Astrocyte (in vitro differentiated cells and primary cell): ENCODE data around the gene FHIT. TPM values are rescaled to one million over a fixed set of nuclear protein-coding genes. Genes with fewer than 3 reads are reported as not detected.
A peak's percentile ranks its signal among the peaks of the same experiment; 100 is the strongest.

Source experiments
- DNase-seq: peaks from one replicate; pipeline ENCODE4 v3.0.0-alpha.2; 2010; ENCODE audit warnings: low read depth
- FAIRE-seq: peaks from 2 replicates; lab custom pipeline; 2011; peaks lifted over from hg19 to GRCh38; lab: Jason Lieb, UNC
- H2AFZ ChIP-seq: 2 replicates; pipeline ENCODE4 v1.6.0; 2012; ENCODE audit warnings: low read depth, low read length, inconsistent platforms
- H3K27ac ChIP-seq: 2 replicates; pipeline ENCODE4 v1.5.1; 2011; ENCODE audit warnings: low read depth, low read length, inconsistent platforms
- H3K27me3 ChIP-seq: 2 replicates; pipeline ENCODE4 v1.6.0; 2011; ENCODE audit warnings: low read length, inconsistent platforms; ENCODE audit not compliant: insufficient read depth
- H3K36me3 ChIP-seq: 2 replicates; pipeline ENCODE4 v1.5.1; 2011; ENCODE audit warnings: low read length, inconsistent platforms; ENCODE audit not compliant: insufficient read depth
- H3K4me1 ChIP-seq: 2 replicates; pipeline ENCODE4 v1.5.1; 2011; ENCODE audit warnings: low read length, inconsistent platforms; ENCODE audit not compliant: insufficient read depth
- H3K4me2 ChIP-seq: 2 replicates; pipeline ENCODE4 v1.6.0; 2012; ENCODE audit warnings: low read length, inconsistent platforms
- H3K4me3 ChIP-seq: 2 replicates; pipeline ENCODE4 v1.5.1; 2011; ENCODE audit warnings: low read depth, mild to moderate bottlenecking, low read length, inconsistent platforms; ENCODE audit not compliant: insufficient read depth
- H3K79me2 ChIP-seq: 2 replicates; pipeline ENCODE4 v1.6.0; 2012; ENCODE audit warnings: mild to moderate bottlenecking, low read length, inconsistent platforms; ENCODE audit not compliant: insufficient read depth
- H3K9ac ChIP-seq: 2 replicates; pipeline ENCODE4 v1.6.0; 2012; ENCODE audit warnings: mild to moderate bottlenecking, low read length, inconsistent platforms
- H3K9me3 ChIP-seq: 2 replicates; pipeline ENCODE4 v1.5.1; 2012; ENCODE audit warnings: low read depth, mild to moderate bottlenecking, low read length, inconsistent platforms; ENCODE audit not compliant: insufficient read depth
- H4K20me1 ChIP-seq: 2 replicates; pipeline ENCODE4 v1.6.0; 2012; ENCODE audit warnings: low read length, inconsistent platforms; ENCODE audit not compliant: insufficient read depth
- H3K27ac Mint-ChIP-seq: one replicate; pipeline ENCODE4 v1.8.0; 2021; ENCODE audit warnings: mild to moderate bottlenecking, mixed read lengths; ENCODE audit not compliant: unreplicated experiment
- H3K27me3 Mint-ChIP-seq: one replicate; pipeline ENCODE4 v1.8.0; 2021; ENCODE audit warnings: low read depth, mixed read lengths; ENCODE audit not compliant: unreplicated experiment
- H3K36me3 Mint-ChIP-seq: one replicate; pipeline ENCODE4 v1.8.0; 2021; ENCODE audit warnings: low read depth, mixed read lengths; ENCODE audit not compliant: unreplicated experiment
- H3K4me1 Mint-ChIP-seq: one replicate; pipeline ENCODE4 v1.8.0; 2021; ENCODE audit warnings: low read depth, mixed read lengths; ENCODE audit not compliant: unreplicated experiment
- H3K4me3 Mint-ChIP-seq: one replicate; pipeline ENCODE4 v1.8.0; 2021; ENCODE audit warnings: mild to moderate bottlenecking, moderate library complexity, mixed read lengths; ENCODE audit not compliant: unreplicated experiment
- H3K9me3 Mint-ChIP-seq: one replicate; pipeline ENCODE4 v1.8.0; 2021; ENCODE audit warnings: mild to moderate bottlenecking, mixed read lengths; ENCODE audit not compliant: unreplicated experiment
- EZH2 ChIP-seq: IDR thresholded peaks from 2 replicates; pipeline ENCODE4 v1.6.1; 2012; ENCODE audit warnings: mild to moderate bottlenecking, low read length, inconsistent platforms; ENCODE audit not compliant: insufficient read depth
- total RNA-seq: library from RNA; stranded (reverse); gene quantifications from 2 replicates; pipeline ENCODE4 v1.2.1, GENCODE V29; 2021
- TF ChIP-seq, protein P1 (sequence below): IDR thresholded peaks from 2 replicates; pipeline ENCODE4 v1.5.1; 2011; ENCODE audit warnings: low read depth, mild to moderate bottlenecking, inconsistent platforms, low read length, moderate library complexity; ENCODE audit not compliant: insufficient read depth

FHIT gene
- total RNA-seq, 1 donor from 2014 or later, result 6.7 TPM

DNA sequence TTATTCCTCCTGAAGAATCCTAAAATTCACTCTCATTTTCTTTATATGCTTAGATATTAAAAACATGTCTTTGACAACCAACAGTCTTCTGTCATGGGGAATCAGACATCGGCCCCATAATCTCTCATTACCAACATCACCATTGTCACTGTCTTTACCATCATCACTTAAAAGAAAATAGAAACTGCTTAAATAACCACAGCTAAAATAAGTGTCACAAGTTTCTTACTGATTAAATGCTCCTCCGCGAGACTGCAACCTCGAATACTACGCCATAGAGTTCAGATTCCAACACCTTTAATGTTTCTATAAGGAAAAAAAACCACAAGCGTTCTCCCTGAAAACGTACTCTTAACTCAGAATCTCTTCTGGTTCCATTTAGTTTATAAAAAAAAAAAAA, 1223.9 kb downstream of the FHIT start:
- Mint-ChIP-seq H3K27ac (no peak overlapping the region), H3K4me1 (peaks cover 15% of the 10 kb centered on the region), H3K27me3 (no peaks in the 10 kb centered on the region), H3K36me3 (no peaks in the 10 kb centered on the region), H3K9me3 (no peaks in the 10 kb centered on the region), H3K4me3 (no peak overlapping the region)
- no peak overlapping the region for H3K27ac ChIP-seq
- H3K36me3 ChIP-seq, result no peaks in the 10 kb centered on the region
- H4K20me1 ChIP-seq, result no peaks in the 10 kb centered on the region
- TF ChIP-seq, protein P1, sequence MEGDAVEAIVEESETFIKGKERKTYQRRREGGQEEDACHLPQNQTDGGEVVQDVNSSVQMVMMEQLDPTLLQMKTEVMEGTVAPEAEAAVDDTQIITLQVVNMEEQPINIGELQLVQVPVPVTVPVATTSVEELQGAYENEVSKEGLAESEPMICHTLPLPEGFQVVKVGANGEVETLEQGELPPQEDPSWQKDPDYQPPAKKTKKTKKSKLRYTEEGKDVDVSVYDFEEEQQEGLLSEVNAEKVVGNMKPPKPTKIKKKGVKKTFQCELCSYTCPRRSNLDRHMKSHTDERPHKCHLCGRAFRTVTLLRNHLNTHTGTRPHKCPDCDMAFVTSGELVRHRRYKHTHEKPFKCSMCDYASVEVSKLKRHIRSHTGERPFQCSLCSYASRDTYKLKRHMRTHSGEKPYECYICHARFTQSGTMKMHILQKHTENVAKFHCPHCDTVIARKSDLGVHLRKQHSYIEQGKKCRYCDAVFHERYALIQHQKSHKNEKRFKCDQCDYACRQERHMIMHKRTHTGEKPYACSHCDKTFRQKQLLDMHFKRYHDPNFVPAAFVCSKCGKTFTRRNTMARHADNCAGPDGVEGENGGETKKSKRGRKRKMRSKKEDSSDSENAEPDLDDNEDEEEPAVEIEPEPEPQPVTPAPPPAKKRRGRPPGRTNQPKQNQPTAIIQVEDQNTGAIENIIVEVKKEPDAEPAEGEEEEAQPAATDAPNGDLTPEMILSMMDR, result no peak
- no peak for TF ChIP-seq EZH2
- no peak overlapping the region for H3K4me3 ChIP-seq
- no peak overlapping the region for H2AFZ ChIP-seq
- no peak for DNase-seq
- no peaks in the 10 kb centered on the region for H3K79me2 ChIP-seq
- H3K27me3 ChIP-seq, result no peaks in the 10 kb centered on the region
- FAIRE-seq, result no peak
- no peaks in the 10 kb centered on the region for H3K9me3 ChIP-seq
- peaks cover 9% of the 10 kb centered on the region for H3K4me1 ChIP-seq
- H3K9ac ChIP-seq, result no peak overlapping the region
- no peak overlapping the region for H3K4me2 ChIP-seq

DNA sequence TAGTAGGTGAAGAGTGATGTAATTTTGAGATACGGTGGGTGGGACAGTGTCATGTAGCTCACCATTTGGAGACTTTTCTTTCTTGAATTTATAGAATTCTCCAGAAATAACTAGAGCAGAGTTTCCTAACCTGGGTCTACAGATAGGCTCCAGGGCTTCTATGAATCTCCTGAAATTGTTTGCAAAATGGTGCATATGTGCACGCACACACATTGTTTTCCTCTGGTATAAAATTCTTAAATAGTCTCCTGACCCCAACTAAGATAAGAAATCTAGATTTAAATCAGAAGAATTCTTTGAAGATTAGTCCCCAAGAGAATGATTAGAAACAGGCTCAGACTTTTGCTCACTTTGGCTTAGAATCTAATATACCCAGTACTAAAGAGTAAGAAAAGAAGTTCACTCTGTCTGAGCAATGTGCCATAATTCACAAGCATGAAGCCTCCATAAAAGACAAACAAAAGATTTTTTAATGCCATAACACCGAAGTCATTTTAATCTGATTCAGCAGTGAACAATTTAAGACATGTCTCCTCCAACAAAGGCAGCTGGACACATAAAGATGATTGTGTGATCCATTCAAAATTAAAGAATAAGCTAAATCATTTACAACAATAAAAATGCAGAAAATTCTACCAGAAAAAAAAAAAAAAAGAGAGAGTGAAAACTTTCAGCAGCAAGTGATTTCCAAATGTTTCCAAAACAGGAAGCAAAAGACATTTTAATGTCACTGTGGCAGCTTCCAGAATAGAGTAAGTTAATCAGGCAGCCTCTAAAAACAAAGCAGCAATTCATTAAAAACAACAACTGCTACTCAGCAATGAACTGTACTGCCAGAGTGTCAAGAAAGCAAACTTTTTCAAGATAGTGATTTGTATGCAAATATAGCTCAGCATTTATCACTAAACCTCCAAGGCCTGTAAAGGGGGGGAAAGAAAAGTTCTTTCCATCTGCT, 1225.9 kb downstream of the FHIT start:
- H3K4me3 Mint-ChIP-seq, result no peak overlapping the region
- H3K4me2 ChIP-seq, result peak overlapping the region; percentile 13
- H3K9me3 Mint-ChIP-seq, result no peaks in the 10 kb centered on the region
- no peak overlapping the region for H3K4me3 ChIP-seq
- DNase-seq (peak; percentile 65), FAIRE-seq (peak; percentile 47)
- no peaks in the 10 kb centered on the region for H3K79me2 ChIP-seq
- H3K4me1 Mint-ChIP-seq, result peaks cover 15% of the 10 kb centered on the region
- H3K4me1 ChIP-seq, result peaks cover 9% of the 10 kb centered on the region
- no peaks in the 10 kb centered on the region for H3K9me3 ChIP-seq
- H3K27me3 Mint-ChIP-seq, result no peaks in the 10 kb centered on the region
- no peak overlapping the region for H2AFZ ChIP-seq
- no peaks in the 10 kb centered on the region for H3K36me3 Mint-ChIP-seq
- no peaks in the 10 kb centered on the region for H3K36me3 ChIP-seq
- H3K27me3 ChIP-seq, result no peaks in the 10 kb centered on the region
- H4K20me1 ChIP-seq, result no peaks in the 10 kb centered on the region
- TF ChIP-seq EZH2, result no peak
- TF ChIP-seq, protein P1, result no peak
- H3K9ac ChIP-seq, result no peak overlapping the region
- no peak overlapping the region for H3K27ac ChIP-seq
- H3K27ac Mint-ChIP-seq, result no peak overlapping the region

DNA sequence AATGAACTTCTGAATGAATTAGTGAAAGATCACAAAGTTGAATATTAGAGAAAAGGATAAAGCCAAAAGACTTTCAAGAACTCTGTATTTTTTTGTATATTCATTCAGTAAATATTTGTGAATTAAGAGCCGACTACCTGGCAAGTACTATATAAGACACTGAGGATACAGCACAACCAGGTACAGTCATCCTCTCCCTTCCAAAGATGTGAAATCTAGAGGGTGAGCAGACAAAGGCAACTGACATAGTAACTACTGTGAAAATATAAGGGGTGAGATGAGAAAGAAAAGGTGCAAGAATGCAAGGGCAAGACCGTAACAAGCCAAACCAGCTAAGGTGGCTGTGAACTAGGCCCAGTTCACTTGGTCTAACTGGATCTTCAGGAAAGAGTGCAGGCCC, 1226.9 kb downstream of the FHIT start:
- Histone ChIP-seq H3K4me2 (no peak overlapping the region), H3K36me3 (no peaks in the 10 kb centered on the region), H3K4me1 (peaks cover 9% of the 10 kb centered on the region), H3K9ac (no peak overlapping the region), H2AFZ (no peak overlapping the region), H3K9me3 (no peaks in the 10 kb centered on the region), H3K27me3 (no peaks in the 10 kb centered on the region), H3K4me3 (no peak overlapping the region), H3K79me2 (no peaks in the 10 kb centered on the region), H3K27ac (no peak overlapping the region), H4K20me1 (no peaks in the 10 kb centered on the region)
- FAIRE-seq, result no peak
- Mint-ChIP-seq H3K4me1 (peaks cover 15% of the 10 kb centered on the region), H3K9me3 (no peaks in the 10 kb centered on the region), H3K4me3 (no peak overlapping the region), H3K27ac (no peak overlapping the region), H3K36me3 (no peaks in the 10 kb centered on the region), H3K27me3 (no peaks in the 10 kb centered on the region)
- DNase-seq, result no peak
- TF ChIP-seq EZH2, result no peak
- TF ChIP-seq, protein P1, result no peak
